H9 (cell line): ENCODE results near the gene CDH23. TPM values are rescaled to one million over a fixed set of nuclear protein-coding genes. Genes with fewer than 3 reads are reported as not detected.

ENCODE experiments used
- DNase-seq: peaks from one replicate; pipeline ENCODE4 v3.0.0-alpha.2; 2017
- H2AFZ ChIP-seq: one replicate; pipeline ENCODE4 v1.6.1; 2013; ENCODE audit warnings: mild to moderate bottlenecking, low read length, control low read depth, moderate library complexity
- H2AK5ac ChIP-seq: 2 replicates; pipeline ENCODE4 v1.6.1; 2013; ENCODE audit warnings: low read length, control low read depth, mixed read lengths; ENCODE audit not compliant: insufficient read length
- H2BK120ac ChIP-seq: one replicate; pipeline ENCODE4 v1.6.1; 2013; ENCODE audit warnings: low read depth, mild to moderate bottlenecking, low read length, control low read depth, inconsistent platforms; ENCODE audit not compliant: poor library complexity, severe bottlenecking
- H2BK12ac ChIP-seq: 2 replicates; pipeline ENCODE4 v1.6.1; 2013; ENCODE audit warnings: low read length, control low read depth, mixed read lengths, low read depth; ENCODE audit not compliant: insufficient read length
- H2BK15ac ChIP-seq: 2 replicates; pipeline ENCODE4 v1.6.1; 2013; ENCODE audit warnings: low read depth, low read length, control low read depth
- H2BK20ac ChIP-seq: one replicate; pipeline ENCODE4 v1.6.1; 2013; ENCODE audit warnings: low read depth, mild to moderate bottlenecking, low read length, control low read depth, inconsistent platforms; ENCODE audit not compliant: poor library complexity, severe bottlenecking
- H2BK5ac ChIP-seq: 2 replicates; pipeline ENCODE4 v1.6.1; 2013; ENCODE audit warnings: low read length, control low read depth, mixed read lengths; ENCODE audit not compliant: insufficient read length
- H3K14ac ChIP-seq: 2 replicates; pipeline ENCODE4 v1.6.1; 2013; ENCODE audit warnings: low read length, control low read depth; ENCODE audit not compliant: insufficient read depth
- H3K18ac ChIP-seq: 2 replicates; pipeline ENCODE4 v1.6.1; 2013; ENCODE audit warnings: low read depth, mild to moderate bottlenecking, mixed read lengths, low read length, control low read depth; ENCODE audit not compliant: insufficient read length
- H3K23ac ChIP-seq: 2 replicates; pipeline ENCODE4 v1.6.1; 2013; ENCODE audit warnings: low read length, control low read depth, mixed read lengths, low read depth; ENCODE audit not compliant: insufficient read length
- H3K23me2 ChIP-seq: 2 replicates; pipeline ENCODE4 v1.6.1; 2013; ENCODE audit warnings: low read depth, mild to moderate bottlenecking, mixed read lengths, low read length, control low read depth; ENCODE audit not compliant: insufficient read length, poor library complexity, severe bottlenecking
- H3K27ac ChIP-seq: 2 replicates; pipeline ENCODE4 v1.5.1; 2013; ENCODE audit warnings: low read length, control low read depth, mixed read lengths, low read depth; ENCODE audit not compliant: insufficient read length
- H3K27me3 ChIP-seq: 2 replicates; pipeline ENCODE4 v1.6.1; 2013; ENCODE audit warnings: low read length, control low read depth, inconsistent platforms; ENCODE audit not compliant: insufficient read depth
- H3K4ac ChIP-seq: 2 replicates; pipeline ENCODE4 v1.6.1; 2013; ENCODE audit warnings: low read depth, mild to moderate bottlenecking, control low read depth, inconsistent platforms, low read length, moderate library complexity
- H3K4me1 ChIP-seq: 2 replicates; pipeline ENCODE4 v1.6.1; 2013; ENCODE audit warnings: low read length, control low read depth, inconsistent platforms; ENCODE audit not compliant: insufficient read depth
- H3K4me2 ChIP-seq: 2 replicates; pipeline ENCODE4 v1.6.1; 2013; ENCODE audit warnings: low read length, control low read depth, mixed read lengths; ENCODE audit not compliant: insufficient read length, insufficient read depth
- H3K56ac ChIP-seq: 2 replicates; pipeline ENCODE4 v1.6.1; 2013; ENCODE audit warnings: low read depth, mild to moderate bottlenecking, mixed read lengths, low read length, control low read depth; ENCODE audit not compliant: insufficient read length
- H3K79me1 ChIP-seq: 2 replicates; pipeline ENCODE4 v1.6.1; 2013; ENCODE audit warnings: low read depth, mild to moderate bottlenecking, moderate library complexity, low read length, control low read depth, inconsistent platforms; ENCODE audit not compliant: insufficient read depth, poor library complexity, severe bottlenecking
- H3K79me2 ChIP-seq: 2 replicates; pipeline ENCODE4 v1.6.1; 2013; ENCODE audit warnings: low read length, control low read depth, inconsistent platforms; ENCODE audit not compliant: insufficient read depth
- H3K9ac ChIP-seq: 2 replicates; pipeline ENCODE4 v1.6.1; 2013; ENCODE audit warnings: low read length, control low read depth, mixed read lengths; ENCODE audit not compliant: insufficient read length; ENCODE audit errors: extremely low read depth
- H3K9me3 ChIP-seq: one replicate; pipeline ENCODE4 v1.6.1; 2013; ENCODE audit warnings: low read depth, low read length, inconsistent platforms; ENCODE audit not compliant: control insufficient read depth
- H3T11ph ChIP-seq: one replicate; pipeline ENCODE4 v1.6.1; 2013; ENCODE audit warnings: mild to moderate bottlenecking, low read length, control low read depth, inconsistent platforms
- H4K20me1 ChIP-seq: one replicate; pipeline ENCODE4 v1.6.1; 2013; ENCODE audit not compliant: control insufficient read depth, insufficient read length, insufficient read depth
- H4K5ac ChIP-seq: 2 replicates; pipeline ENCODE4 v1.6.1; 2013; ENCODE audit warnings: low read depth, mild to moderate bottlenecking, mixed read lengths, low read length, control low read depth; ENCODE audit not compliant: insufficient read length
- H4K8ac ChIP-seq: replicated peaks from 2 replicates; pipeline ENCODE4 v1.6.1; 2013; ENCODE audit warnings: low read length, control low read depth, mixed read lengths, low read depth; ENCODE audit not compliant: insufficient read length
- H4K91ac ChIP-seq: 2 replicates; pipeline ENCODE4 v1.6.1; 2013; ENCODE audit warnings: low read depth, mild to moderate bottlenecking, moderate library complexity, mixed read lengths, low read length, control low read depth; ENCODE audit not compliant: insufficient read length
- H3K27ac Mint-ChIP-seq, 3 experiments: 2 replicates in 2 of 3; 3 replicates in 1 of 3; pipeline ENCODE4 v1.8.0; 2020 to 2021; ENCODE audit warnings: mixed read lengths in 3 of 3, mild to moderate bottlenecking in 1 of 3, moderate library complexity in 1 of 3
- H3K27me3 Mint-ChIP-seq: 2 replicates; pipeline ENCODE4 v1.8.0; 2021; ENCODE audit warnings: low read depth, mild to moderate bottlenecking, moderate library complexity, mixed read lengths
- H3K36me3 Mint-ChIP-seq, 3 experiments: 2 replicates in 2 of 3; 3 replicates in 1 of 3; pipeline ENCODE4 v1.8.0; 2020 to 2021; ENCODE audit warnings: low read depth in 3 of 3, mixed read lengths in 3 of 3; ENCODE audit not compliant: insufficient read depth in 1 of 3
- H3K4me1 Mint-ChIP-seq, 2 experiments: 2 replicates each; pipeline ENCODE4 v1.8.0; 2020; ENCODE audit warnings: mixed read lengths in 2 of 2
- H3K4me3 Mint-ChIP-seq, 2 experiments: 2 replicates in 1 of 2; 3 replicates in 1 of 2; pipeline ENCODE4 v1.8.0; 2020 to 2021; ENCODE audit warnings: mild to moderate bottlenecking in 2 of 2, mixed read lengths in 2 of 2, moderate library complexity in 1 of 2
- H3K9me3 Mint-ChIP-seq, 2 experiments: 2 replicates in 1 of 2; 3 replicates in 1 of 2; pipeline ENCODE4 v1.8.0; 2020; ENCODE audit warnings: mild to moderate bottlenecking in 2 of 2, mixed read lengths in 2 of 2, moderate library complexity in 1 of 2
- WGBS: extraction: QIAGEN DNeasy Blood & Tissue Kit; methylation state at CpG from one replicate; pipeline ENCODE4 v1.1.7; 2013; ENCODE audit warnings: missing lambda C conversion rate, low lambda C conversion rate, mixed read lengths; ENCODE audit not compliant: insufficient read length; ENCODE audit errors: extremely low coverage; 5-methylcytosine and 5-hydroxymethylcytosine counted together
- total RNA-seq: library from RNA; stranded (reverse); gene quantifications from 2 replicates; pipeline ENCODE4 v1.2.1, GENCODE V29; 2021
- TF ChIP-seq, protein P1 (sequence below): fragments of 200-600 bp; sonication (generic); conservative IDR thresholded peaks from 3 replicates; pipeline ENCODE4 v1.8.0; 2021; ENCODE audit warnings: antibody characterized with exemption, mild to moderate bottlenecking

Gene CDH23
- total RNA-seq, 1 experiment from 2014 or later = 2.1 TPM

DNA sequence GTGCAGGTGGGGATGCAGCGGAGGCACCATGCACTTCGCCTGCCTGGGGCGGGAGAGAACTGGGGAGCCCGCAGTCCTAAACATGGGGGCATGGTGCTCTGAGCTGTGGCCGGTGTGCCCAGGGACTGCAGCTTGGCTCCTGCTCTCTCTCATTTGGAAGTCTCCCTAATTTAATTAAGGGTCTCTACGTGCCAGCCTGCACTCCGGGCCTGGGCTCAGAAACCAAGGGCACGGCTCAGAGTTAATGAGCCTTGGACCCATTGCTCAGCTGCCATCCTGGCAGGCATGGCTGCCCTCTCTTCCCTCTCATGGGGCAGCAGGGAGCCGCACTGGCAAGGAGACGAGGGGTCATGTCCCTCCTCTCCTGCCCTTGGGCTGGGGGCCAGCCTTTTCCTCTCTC is 115.6 kb downstream of the CDH23 start:
- TF ChIP-seq, protein P1, sequence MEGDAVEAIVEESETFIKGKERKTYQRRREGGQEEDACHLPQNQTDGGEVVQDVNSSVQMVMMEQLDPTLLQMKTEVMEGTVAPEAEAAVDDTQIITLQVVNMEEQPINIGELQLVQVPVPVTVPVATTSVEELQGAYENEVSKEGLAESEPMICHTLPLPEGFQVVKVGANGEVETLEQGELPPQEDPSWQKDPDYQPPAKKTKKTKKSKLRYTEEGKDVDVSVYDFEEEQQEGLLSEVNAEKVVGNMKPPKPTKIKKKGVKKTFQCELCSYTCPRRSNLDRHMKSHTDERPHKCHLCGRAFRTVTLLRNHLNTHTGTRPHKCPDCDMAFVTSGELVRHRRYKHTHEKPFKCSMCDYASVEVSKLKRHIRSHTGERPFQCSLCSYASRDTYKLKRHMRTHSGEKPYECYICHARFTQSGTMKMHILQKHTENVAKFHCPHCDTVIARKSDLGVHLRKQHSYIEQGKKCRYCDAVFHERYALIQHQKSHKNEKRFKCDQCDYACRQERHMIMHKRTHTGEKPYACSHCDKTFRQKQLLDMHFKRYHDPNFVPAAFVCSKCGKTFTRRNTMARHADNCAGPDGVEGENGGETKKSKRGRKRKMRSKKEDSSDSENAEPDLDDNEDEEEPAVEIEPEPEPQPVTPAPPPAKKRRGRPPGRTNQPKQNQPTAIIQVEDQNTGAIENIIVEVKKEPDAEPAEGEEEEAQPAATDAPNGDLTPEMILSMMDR = no peak
- H3K27ac Mint-ChIP-seq = no peak overlapping the region
- Histone ChIP-seq H3K4me1 (no peaks in the 10 kb centered on the region), H3K79me2 (no peaks in the 10 kb centered on the region), H3K27ac (no peak overlapping the region), H3K4ac (no peak overlapping the region), H3K27me3 (0 out of 2 replicates have a peak, but pooled peaks cover 2% of the 10 kb centered on the region), H2BK120ac (no peak overlapping the region), H3K56ac (no peak overlapping the region), H3K9me3 (no peaks in the 10 kb centered on the region), H3K9ac (no peak overlapping the region), H2AFZ (no peak overlapping the region), H3K4me2 (no peak overlapping the region), H4K8ac (no peak overlapping the region), H4K91ac (no peak overlapping the region), H4K20me1 (no peaks in the 10 kb centered on the region), H2BK12ac (no peak overlapping the region), H2AK5ac (no peak overlapping the region), H3K23ac (no peak overlapping the region), H2BK15ac (no peak overlapping the region), H4K5ac (no peak overlapping the region), H3T11ph (no peak overlapping the region), H2BK5ac (no peak overlapping the region), H3K79me1 (no peaks in the 10 kb centered on the region), H3K23me2 (no peaks in the 10 kb centered on the region), H2BK20ac (no peak overlapping the region), H3K18ac (no peak overlapping the region), H3K14ac (no peak overlapping the region)
- H3K9me3 Mint-ChIP-seq = no peaks in the 10 kb centered on the region
- no peak for DNase-seq
- H3K36me3 Mint-ChIP-seq = no peaks in the 10 kb centered on the region
- H3K4me3 Mint-ChIP-seq = no peak overlapping the region
- no CpG with 5 or more reads among the region's 10 CpGs for WGBS
- H3K27me3 Mint-ChIP-seq = peaks cover 7% of the 10 kb centered on the region
- H3K4me1 Mint-ChIP-seq = peaks cover 5 to 13% of the 10 kb centered on the region in 2 experiments; a peak in 3 of 4 replicates
